H9 (cell line): ENCODE measurements around the gene RCHY1. TPM values are rescaled to one million over a fixed set of nuclear protein-coding genes. Genes with fewer than 3 reads are reported as not detected.

Experiments
- DNase-seq: peaks from one replicate; pipeline ENCODE4 v3.0.0-alpha.2; 2017
- H2AFZ ChIP-seq: one replicate; pipeline ENCODE4 v1.6.1; 2013; ENCODE audit warnings: mild to moderate bottlenecking, low read length, control low read depth, moderate library complexity
- H2AK5ac ChIP-seq: 2 replicates; pipeline ENCODE4 v1.6.1; 2013; ENCODE audit warnings: low read length, control low read depth, mixed read lengths; ENCODE audit not compliant: insufficient read length
- H2BK120ac ChIP-seq: one replicate; pipeline ENCODE4 v1.6.1; 2013; ENCODE audit warnings: low read depth, mild to moderate bottlenecking, low read length, control low read depth, inconsistent platforms; ENCODE audit not compliant: poor library complexity, severe bottlenecking
- H2BK12ac ChIP-seq: 2 replicates; pipeline ENCODE4 v1.6.1; 2013; ENCODE audit warnings: low read length, control low read depth, mixed read lengths, low read depth; ENCODE audit not compliant: insufficient read length
- H2BK15ac ChIP-seq: 2 replicates; pipeline ENCODE4 v1.6.1; 2013; ENCODE audit warnings: low read depth, low read length, control low read depth
- H2BK20ac ChIP-seq: one replicate; pipeline ENCODE4 v1.6.1; 2013; ENCODE audit warnings: low read depth, mild to moderate bottlenecking, low read length, control low read depth, inconsistent platforms; ENCODE audit not compliant: poor library complexity, severe bottlenecking
- H2BK5ac ChIP-seq: 2 replicates; pipeline ENCODE4 v1.6.1; 2013; ENCODE audit warnings: low read length, control low read depth, mixed read lengths; ENCODE audit not compliant: insufficient read length
- H3K14ac ChIP-seq: 2 replicates; pipeline ENCODE4 v1.6.1; 2013; ENCODE audit warnings: low read length, control low read depth; ENCODE audit not compliant: insufficient read depth
- H3K18ac ChIP-seq: 2 replicates; pipeline ENCODE4 v1.6.1; 2013; ENCODE audit warnings: low read depth, mild to moderate bottlenecking, mixed read lengths, low read length, control low read depth; ENCODE audit not compliant: insufficient read length
- H3K23ac ChIP-seq: 2 replicates; pipeline ENCODE4 v1.6.1; 2013; ENCODE audit warnings: low read length, control low read depth, mixed read lengths, low read depth; ENCODE audit not compliant: insufficient read length
- H3K23me2 ChIP-seq: 2 replicates; pipeline ENCODE4 v1.6.1; 2013; ENCODE audit warnings: low read depth, mild to moderate bottlenecking, mixed read lengths, low read length, control low read depth; ENCODE audit not compliant: insufficient read length, poor library complexity, severe bottlenecking
- H3K27ac ChIP-seq: 2 replicates; pipeline ENCODE4 v1.5.1; 2013; ENCODE audit warnings: low read length, control low read depth, mixed read lengths, low read depth; ENCODE audit not compliant: insufficient read length
- H3K27me3 ChIP-seq: 2 replicates; pipeline ENCODE4 v1.6.1; 2013; ENCODE audit warnings: low read length, control low read depth, inconsistent platforms; ENCODE audit not compliant: insufficient read depth
- H3K4ac ChIP-seq: 2 replicates; pipeline ENCODE4 v1.6.1; 2013; ENCODE audit warnings: low read depth, mild to moderate bottlenecking, control low read depth, inconsistent platforms, low read length, moderate library complexity
- H3K4me1 ChIP-seq: 2 replicates; pipeline ENCODE4 v1.6.1; 2013; ENCODE audit warnings: low read length, control low read depth, inconsistent platforms; ENCODE audit not compliant: insufficient read depth
- H3K4me2 ChIP-seq: 2 replicates; pipeline ENCODE4 v1.6.1; 2013; ENCODE audit warnings: low read length, control low read depth, mixed read lengths; ENCODE audit not compliant: insufficient read length, insufficient read depth
- H3K56ac ChIP-seq: 2 replicates; pipeline ENCODE4 v1.6.1; 2013; ENCODE audit warnings: low read depth, mild to moderate bottlenecking, mixed read lengths, low read length, control low read depth; ENCODE audit not compliant: insufficient read length
- H3K79me1 ChIP-seq: 2 replicates; pipeline ENCODE4 v1.6.1; 2013; ENCODE audit warnings: low read depth, mild to moderate bottlenecking, moderate library complexity, low read length, control low read depth, inconsistent platforms; ENCODE audit not compliant: insufficient read depth, poor library complexity, severe bottlenecking
- H3K79me2 ChIP-seq: 2 replicates; pipeline ENCODE4 v1.6.1; 2013; ENCODE audit warnings: low read length, control low read depth, inconsistent platforms; ENCODE audit not compliant: insufficient read depth
- H3K9ac ChIP-seq: 2 replicates; pipeline ENCODE4 v1.6.1; 2013; ENCODE audit warnings: low read length, control low read depth, mixed read lengths; ENCODE audit not compliant: insufficient read length; ENCODE audit errors: extremely low read depth
- H3K9me3 ChIP-seq: one replicate; pipeline ENCODE4 v1.6.1; 2013; ENCODE audit warnings: low read depth, low read length, inconsistent platforms; ENCODE audit not compliant: control insufficient read depth
- H3T11ph ChIP-seq: one replicate; pipeline ENCODE4 v1.6.1; 2013; ENCODE audit warnings: mild to moderate bottlenecking, low read length, control low read depth, inconsistent platforms
- H4K20me1 ChIP-seq: one replicate; pipeline ENCODE4 v1.6.1; 2013; ENCODE audit not compliant: control insufficient read depth, insufficient read length, insufficient read depth
- H4K5ac ChIP-seq: 2 replicates; pipeline ENCODE4 v1.6.1; 2013; ENCODE audit warnings: low read depth, mild to moderate bottlenecking, mixed read lengths, low read length, control low read depth; ENCODE audit not compliant: insufficient read length
- H4K8ac ChIP-seq: replicated peaks from 2 replicates; pipeline ENCODE4 v1.6.1; 2013; ENCODE audit warnings: low read length, control low read depth, mixed read lengths, low read depth; ENCODE audit not compliant: insufficient read length
- H4K91ac ChIP-seq: 2 replicates; pipeline ENCODE4 v1.6.1; 2013; ENCODE audit warnings: low read depth, mild to moderate bottlenecking, moderate library complexity, mixed read lengths, low read length, control low read depth; ENCODE audit not compliant: insufficient read length
- H3K27ac Mint-ChIP-seq, 3 experiments: 2 replicates in 2 of 3; 3 replicates in 1 of 3; pipeline ENCODE4 v1.8.0; 2020 to 2021; ENCODE audit warnings: mixed read lengths in 3 of 3, mild to moderate bottlenecking in 1 of 3, moderate library complexity in 1 of 3
- H3K27me3 Mint-ChIP-seq: 2 replicates; pipeline ENCODE4 v1.8.0; 2021; ENCODE audit warnings: low read depth, mild to moderate bottlenecking, moderate library complexity, mixed read lengths
- H3K36me3 Mint-ChIP-seq, 3 experiments: 2 replicates in 2 of 3; 3 replicates in 1 of 3; pipeline ENCODE4 v1.8.0; 2020 to 2021; ENCODE audit warnings: low read depth in 3 of 3, mixed read lengths in 3 of 3; ENCODE audit not compliant: insufficient read depth in 1 of 3
- H3K4me1 Mint-ChIP-seq, 2 experiments: 2 replicates each; pipeline ENCODE4 v1.8.0; 2020; ENCODE audit warnings: mixed read lengths in 2 of 2
- H3K4me3 Mint-ChIP-seq, 2 experiments: 2 replicates in 1 of 2; 3 replicates in 1 of 2; pipeline ENCODE4 v1.8.0; 2020 to 2021; ENCODE audit warnings: mild to moderate bottlenecking in 2 of 2, mixed read lengths in 2 of 2, moderate library complexity in 1 of 2
- H3K9me3 Mint-ChIP-seq, 2 experiments: 2 replicates in 1 of 2; 3 replicates in 1 of 2; pipeline ENCODE4 v1.8.0; 2020; ENCODE audit warnings: mild to moderate bottlenecking in 2 of 2, mixed read lengths in 2 of 2, moderate library complexity in 1 of 2
- CTCF ChIP-seq: fragments of 200-600 bp; sonication (generic); conservative IDR thresholded peaks from 3 replicates; pipeline ENCODE4 v1.8.0; 2021; ENCODE audit warnings: antibody characterized with exemption, mild to moderate bottlenecking
- total RNA-seq: library from RNA; stranded (reverse); gene quantifications from 2 replicates; pipeline ENCODE4 v1.2.1, GENCODE V29; 2021

RCHY1 gene
- total RNA-seq, 1 experiment from 2014 or later, result 47.9 TPM

DNA sequence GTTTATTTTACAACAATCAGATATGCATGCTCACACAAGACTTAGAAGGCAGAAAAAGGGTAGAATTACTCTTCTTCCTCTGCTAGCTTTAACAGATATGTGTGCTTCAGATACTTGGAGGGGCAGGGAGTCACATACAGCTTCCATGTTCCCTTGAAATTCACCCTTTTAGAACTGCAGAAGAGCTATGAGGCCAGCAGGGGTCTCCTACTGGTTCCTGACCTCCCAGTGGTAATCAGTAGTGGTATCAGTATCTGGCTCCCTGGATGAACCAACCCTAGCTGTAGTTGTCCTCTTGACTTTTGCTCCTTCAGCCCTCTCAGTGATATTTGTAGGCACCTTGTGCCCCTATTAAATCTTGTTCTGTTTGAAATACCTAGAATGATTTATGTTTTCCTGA, 81.5 kb downstream of the RCHY1 start:
- no peak overlapping the region for H3K4me3 Mint-ChIP-seq
- Histone ChIP-seq H3K56ac (no peak overlapping the region), H3K9ac (no peak overlapping the region), H3K27ac (no peak overlapping the region), H2BK120ac (no peak overlapping the region), H4K8ac (no peak overlapping the region), H3K79me2 (no peaks in the 10 kb centered on the region), H4K20me1 (no peaks in the 10 kb centered on the region), H2BK5ac (no peak overlapping the region), H2BK15ac (no peak overlapping the region), H3T11ph (no peak overlapping the region), H3K4ac (no peak overlapping the region), H3K14ac (no peak overlapping the region), H4K91ac (no peak overlapping the region), H3K9me3 (no peaks in the 10 kb centered on the region), H2BK20ac (no peak overlapping the region), H3K27me3 (no peaks in the 10 kb centered on the region), H3K23ac (no peak overlapping the region), H2BK12ac (no peak overlapping the region), H2AFZ (no peak overlapping the region), H2AK5ac (no peak overlapping the region), H3K79me1 (no peaks in the 10 kb centered on the region), H3K23me2 (no peaks in the 10 kb centered on the region), H3K4me1 (no peaks in the 10 kb centered on the region), H4K5ac (no peak overlapping the region), H3K4me2 (no peak overlapping the region), H3K18ac (no peak overlapping the region)
- H3K4me1 Mint-ChIP-seq, result peaks cover 0 to 5% of the 10 kb centered on the region in 2 experiments; a peak in 2 of 4 replicates
- H3K27me3 Mint-ChIP-seq, result no peaks in the 10 kb centered on the region
- peak; percentile 61 for DNase-seq
- H3K9me3 Mint-ChIP-seq, result peaks cover 0 to 2% of the 10 kb centered on the region in 2 experiments; a peak in 2 of 5 replicates
- H3K36me3 Mint-ChIP-seq, result no peaks in the 10 kb centered on the region; a peak in 1 of 7 replicates
- TF ChIP-seq CTCF, result peak; percentile 70
- no peak overlapping the region for H3K27ac Mint-ChIP-seq
